B cell (primary cell): ENCODE measurements around the gene ROMO1. TPM values are rescaled to one million over a fixed set of nuclear protein-coding genes. Genes with fewer than 3 reads are reported as not detected.

Source experiments
- ATAC-seq: fragments of 200-7000 bp; cut with Tn5 transposase; one replicate; pipeline ENCODE4 v1.10.0; 2021; ENCODE audit warnings: low read depth, mild to moderate bottlenecking, moderate number of reproducible peaks, moderate library complexity
- CTCF ChIA-PET: fragments of 350-600 bp; sonication (Branson Sonifier 250); formaldehyde crosslinking; loops from one replicate; lab custom pipeline; 2021; ENCODE audit warnings: antibody characterized with exemption, inconsistent platforms; lab: Charles Lee
- POLR2A ChIA-PET: fragments of 350-600 bp; sonication (Branson Sonifier 250); formaldehyde crosslinking; loops from one replicate; lab custom pipeline; 2021; ENCODE audit warnings: antibody characterized with exemption; lab: Charles Lee
- DNase-seq: peaks from one replicate; pipeline ENCODE4 v3.0.0; 2013
- H2AFZ ChIP-seq: 2 replicates; pipeline ENCODE4 v1.6.1; 2012; ENCODE audit warnings: mild to moderate bottlenecking, low read depth, low read length; ENCODE audit not compliant: insufficient read depth, poor library complexity, severe bottlenecking
- H3K27ac ChIP-seq, 2 donors: 1 replicate in 1 of 2; 2 replicates in 1 of 2; pipeline ENCODE4 v1.5.1; 2012 to 2013; ENCODE audit warnings: low read length in 2 of 2, mild to moderate bottlenecking in 2 of 2, moderate library complexity in 1 of 2
- H3K27me3 ChIP-seq, 4 experiments: fragments of 200-600 bp in 1 of 4; sonication (generic) in 1 of 4; replicated peaks in 1 of 4; 1 replicate in 2 of 4; 2 replicates in 2 of 4; pipeline versions ENCODE4 v1.6.1 to v1.7.0; 2013 to 2016; ENCODE audit warnings: low read length in 3 of 4, mild to moderate bottlenecking in 2 of 4, mixed read lengths in 1 of 4, moderate library complexity in 1 of 4; ENCODE audit not compliant: insufficient read depth in 4 of 4, control insufficient read depth in 3 of 4; ENCODE audit errors: control extremely low read depth in 1 of 4
- H3K36me3 ChIP-seq, 2 experiments: replicated peaks in 1 of 2; 1 replicate in 1 of 2; 2 replicates in 1 of 2; pipeline versions ENCODE4 v1.6.1 to v1.7.1; 2013; ENCODE audit warnings: low read length in 1 of 2; ENCODE audit not compliant: insufficient read depth in 2 of 2, control insufficient read depth in 1 of 2; ENCODE audit errors: control extremely low read depth in 1 of 2, extremely low read depth in 1 of 2
- H3K4me1 ChIP-seq, 2 donors: fragments of 200-600 bp in 1 of 2; sonication (generic) in 1 of 2; 1 replicate in 1 of 2; 2 replicates in 1 of 2; pipeline versions ENCODE4 v1.5.1 to v1.6.1; 2013 to 2017; ENCODE audit warnings: low read length in 2 of 2; ENCODE audit not compliant: control insufficient read depth in 2 of 2, insufficient read depth in 2 of 2
- H3K4me2 ChIP-seq: replicated peaks from 2 replicates; pipeline ENCODE3; 2012; ENCODE audit warnings: mild to moderate bottlenecking, low read depth, low read length; ENCODE audit not compliant: poor library complexity, severe bottlenecking
- H3K4me3 ChIP-seq, 5 experiments: fragments of 200-600 bp in 1 of 5; sonication (generic) in 1 of 5; 1 replicate in 3 of 5; 2 replicates in 2 of 5; pipeline versions ENCODE4 v1.5.1 to v1.7.0; 2011 to 2016; ENCODE audit warnings: low read length in 4 of 5, mild to moderate bottlenecking in 4 of 5, low read depth in 2 of 5, control low read depth in 1 of 5, moderate library complexity in 1 of 5; ENCODE audit not compliant: insufficient read depth in 1 of 5; ENCODE audit errors: control extremely low read depth in 1 of 5, extremely low read depth in 1 of 5
- H3K79me2 ChIP-seq: fragments of 200-600 bp; sonication (generic); one replicate; pipeline ENCODE4 v1.6.0; 2016; ENCODE audit warnings: low read length; ENCODE audit not compliant: control insufficient read depth, insufficient read depth
- H3K9ac ChIP-seq: fragments of 200-600 bp; sonication (generic); 2 replicates; pipeline ENCODE4 v1.6.1; 2017; ENCODE audit warnings: mild to moderate bottlenecking, low read length, moderate library complexity
- H3K9me3 ChIP-seq, 3 donors: one replicate each; pipeline versions ENCODE4 v1.6.1 to v1.7.1; 2013; ENCODE audit warnings: low read length in 2 of 3; ENCODE audit not compliant: control insufficient read depth in 2 of 3, insufficient read depth in 1 of 3; ENCODE audit errors: control extremely low read depth in 1 of 3
- H4K20me1 ChIP-seq: 2 replicates; pipeline ENCODE4 v1.6.0; 2012; ENCODE audit warnings: mild to moderate bottlenecking, low read length; ENCODE audit not compliant: insufficient read depth, control insufficient read depth, poor library complexity, severe bottlenecking
- H3K27ac Mint-ChIP-seq: one replicate; pipeline ENCODE4 v1.8.0; 2021; ENCODE audit warnings: mixed read lengths
- H3K27me3 Mint-ChIP-seq: one replicate; pipeline ENCODE4 v1.8.0; 2021; ENCODE audit warnings: mixed read lengths
- H3K4me1 Mint-ChIP-seq: one replicate; pipeline ENCODE4 v1.8.0; 2021; ENCODE audit warnings: mixed read lengths
- H3K4me3 Mint-ChIP-seq: one replicate; pipeline ENCODE4 v1.8.0; 2021; ENCODE audit warnings: mixed read lengths
- H3K9me3 Mint-ChIP-seq: one replicate; pipeline ENCODE4 v1.8.0; 2022; ENCODE audit warnings: mixed read lengths; ENCODE audit not compliant: insufficient read depth
- EZH2 ChIP-seq: IDR thresholded peaks from 2 replicates; pipeline ENCODE4 v1.6.1; 2012; ENCODE audit warnings: borderline replicate concordance, low read depth, mild to moderate bottlenecking, moderate library complexity, low read length; ENCODE audit not compliant: insufficient read depth, poor library complexity, severe bottlenecking
- WGBS: methylation state at CpG from one replicate; pipeline ENCODE4 v1.1.5; 2013; ENCODE audit warnings: missing lambda C conversion rate; ENCODE audit not compliant: insufficient coverage; 5-methylcytosine and 5-hydroxymethylcytosine counted together
- intact Hi-C: fragments of 100-400 bp; cut with micrococcal nuclease; formaldehyde crosslinking; loops from one replicate; pipeline ENCODE4 v1.10.0; 2022
- polyA plus RNA-seq: library from polyadenylated mRNA; depleted of rRNA; stranded (reverse); fragments of >200 nt; gene quantifications from 2 replicates; pipeline ENCODE4 v1.2.3, GENCODE V29; 2012
- total RNA-seq, 2 donors: library from RNA; stranded (reverse); fragments of 120-200 nt in 1 of 2; gene quantifications; 1 replicate in 1 of 2; 2 replicates in 1 of 2; pipeline versions ENCODE4 v1.2.3 to v1.2.4, GENCODE V29; 2013 to 2022
- TF ChIP-seq, protein P1 (sequence below): fragments of 200-600 bp; IDR thresholded peaks from one replicate; pipeline ENCODE4 v1.8.0; 2022; ENCODE audit warnings: antibody characterized with exemption, mild to moderate bottlenecking

ROMO1 gene
- total and polyA plus RNA-seq, 2 donors (not counting 1 experiment from before 2014, with no cell fraction given), result 38.1 to 145 TPM

DNA sequence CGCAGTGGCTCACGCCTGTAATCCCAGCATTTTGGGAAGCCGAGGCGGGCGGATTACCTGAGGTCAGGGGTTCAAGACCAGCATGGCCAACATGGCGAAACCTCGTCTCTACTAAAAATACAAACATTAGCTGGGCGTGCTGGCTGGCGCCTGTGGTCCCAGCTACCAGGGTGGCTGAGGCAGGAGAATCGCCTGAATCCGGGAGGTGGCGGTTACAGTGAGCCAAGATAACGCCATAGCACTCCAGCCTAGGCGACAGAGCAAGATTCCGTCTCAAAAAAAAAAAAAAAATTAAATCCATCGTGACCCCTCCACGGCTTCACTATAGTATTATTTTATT, 33.3 kb upstream of the ROMO1 start:
- ChIA-PET CTCF (interaction anchor here (0.7 to 1.5 kb wide), 4 partner anchors 34 to 309 kb away, joined by 3 read pairs; partner anchors contain the start of genes NFS1, ROMO1 and SPAG4), POLR2A (interaction anchor here (0.6 to 3.7 kb wide), 4 partner anchors 9 to 77 kb away, joined by 4 to 38 read pairs (median 18); partner anchors contain the start of genes RBM39 and SPAG4)
- H3K9me3 ChIP-seq, result no peaks in the 10 kb centered on the region
- H3K4me2 ChIP-seq, result no peak overlapping the region
- peaks cover 5% of the 10 kb centered on the region for H4K20me1 ChIP-seq
- WGBS, result over 99% methylated on average over 12 of the region's 17 CpGs
- Mint-ChIP-seq H3K4me1 (peaks cover 36% of the 10 kb centered on the region), H3K27me3 (no peaks in the 10 kb centered on the region), H3K9me3 (no peaks in the 10 kb centered on the region), H3K27ac (peak overlapping the region; percentile 59), H3K4me3 (peak overlapping the region; percentile 23)
- peaks cover 0 to 22% of the 10 kb centered on the region in 2 experiments for H3K36me3 ChIP-seq
- H3K27ac ChIP-seq, result no peak overlapping the region
- H3K27me3 ChIP-seq, result no peaks in the 10 kb centered on the region
- TF ChIP-seq EZH2, result no peak
- TF ChIP-seq, protein P1, sequence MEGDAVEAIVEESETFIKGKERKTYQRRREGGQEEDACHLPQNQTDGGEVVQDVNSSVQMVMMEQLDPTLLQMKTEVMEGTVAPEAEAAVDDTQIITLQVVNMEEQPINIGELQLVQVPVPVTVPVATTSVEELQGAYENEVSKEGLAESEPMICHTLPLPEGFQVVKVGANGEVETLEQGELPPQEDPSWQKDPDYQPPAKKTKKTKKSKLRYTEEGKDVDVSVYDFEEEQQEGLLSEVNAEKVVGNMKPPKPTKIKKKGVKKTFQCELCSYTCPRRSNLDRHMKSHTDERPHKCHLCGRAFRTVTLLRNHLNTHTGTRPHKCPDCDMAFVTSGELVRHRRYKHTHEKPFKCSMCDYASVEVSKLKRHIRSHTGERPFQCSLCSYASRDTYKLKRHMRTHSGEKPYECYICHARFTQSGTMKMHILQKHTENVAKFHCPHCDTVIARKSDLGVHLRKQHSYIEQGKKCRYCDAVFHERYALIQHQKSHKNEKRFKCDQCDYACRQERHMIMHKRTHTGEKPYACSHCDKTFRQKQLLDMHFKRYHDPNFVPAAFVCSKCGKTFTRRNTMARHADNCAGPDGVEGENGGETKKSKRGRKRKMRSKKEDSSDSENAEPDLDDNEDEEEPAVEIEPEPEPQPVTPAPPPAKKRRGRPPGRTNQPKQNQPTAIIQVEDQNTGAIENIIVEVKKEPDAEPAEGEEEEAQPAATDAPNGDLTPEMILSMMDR, result no peak
- ATAC-seq (no peak), DNase-seq (no peak)
- no peak overlapping the region for H2AFZ ChIP-seq
- H3K9ac ChIP-seq, result no peak overlapping the region
- intact Hi-C loops, result loop anchor here (2.0 kb wide), 2 partner anchors 123 to 289 kb away; partner anchors contain the start of genes ERGIC3 and SCAND1
- H3K79me2 ChIP-seq, result peaks cover 40% of the 10 kb centered on the region
- peaks cover 27 to 32% of the 10 kb centered on the region in 2 donors for H3K4me1 ChIP-seq
- H3K4me3 ChIP-seq, result no peak overlapping the region

DNA sequence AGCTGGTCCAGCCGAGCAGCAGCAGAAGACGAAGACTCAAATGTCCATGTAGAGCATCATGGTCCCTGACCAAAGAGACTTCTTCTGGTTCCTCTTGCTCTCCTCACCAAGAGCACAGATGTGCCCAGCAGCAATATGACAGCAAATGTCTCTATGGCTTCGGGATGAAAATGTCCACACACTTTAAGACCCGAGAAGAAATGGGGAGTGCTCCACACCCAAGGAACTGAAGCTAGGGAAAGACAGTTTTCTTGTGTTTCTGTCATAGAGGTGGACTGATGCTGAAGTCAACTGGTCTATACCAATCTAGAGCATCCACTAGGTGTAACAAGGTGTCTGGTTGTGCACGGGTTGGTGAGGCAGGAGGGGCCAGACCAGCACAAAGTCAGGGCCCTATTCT, 30.0 kb upstream of the ROMO1 start:
- intact Hi-C loops, result no loop called here
- POLR2A ChIA-PET, result no interaction called here
- H3K9me3 Mint-ChIP-seq, result no peaks in the 10 kb centered on the region

More for the DNA sequence above, 30.0 kb upstream of the ROMO1 start:
- no peak overlapping the region for H3K4me2 ChIP-seq
- no peak overlapping the region for H3K27ac ChIP-seq
- peaks cover 2 to 42% of the 10 kb centered on the region in 2 experiments for H3K36me3 ChIP-seq
- H3K9ac ChIP-seq, result no peak overlapping the region
- no peak for ATAC-seq
- Mint-ChIP-seq H3K4me3 (no peak overlapping the region), H3K27ac (no peak overlapping the region), H3K27me3 (no peaks in the 10 kb centered on the region), H3K4me1 (peaks cover 4% of the 10 kb centered on the region)
- H3K27me3 ChIP-seq, result no peaks in the 10 kb centered on the region
- no peak for DNase-seq
- H3K4me3 ChIP-seq, result no peak overlapping the region
- H3K9me3 ChIP-seq, result no peaks in the 10 kb centered on the region
- peaks cover 7% of the 10 kb centered on the region for H3K79me2 ChIP-seq
- no peak overlapping the region for H2AFZ ChIP-seq
- H4K20me1 ChIP-seq, result no peaks in the 10 kb centered on the region
- no peak for TF ChIP-seq EZH2
- TF ChIP-seq, protein P1, result no peak
- 89% methylated on average over 5 of the region's 5 CpGs for WGBS
- CTCF ChIA-PET, result interaction anchor here (0.8 to 0.9 kb wide), 2 partner anchors 50 to 206 kb away, joined by 3 read pairs; no protein-coding TSS in a partner anchor
- peaks cover 0 to 4% of the 10 kb centered on the region in 2 donors for H3K4me1 ChIP-seq
